ENCODE results near the gene CEP192. TPM values are rescaled to one million over a fixed set of nuclear protein-coding genes. Genes with fewer than 3 reads are reported as not detected.
A peak's percentile ranks its signal among the peaks of the same experiment; 100 is the strongest.

The CEP192 gene
- total and polyA plus RNA-seq, 10 of the 15 experiments (the other 5 are each of a cell fraction or from before 2014, with no cell fraction given) = 15.4 to 58.2 (median 29.6) TPM

- FAIRE-seq = no peak
- DNase-seq (ENCODE audit: low read depth, low spot score) = no peak
- Histone ChIP-seq H4K20me1 (ENCODE audit: control insufficient read depth, insufficient read depth) (no peaks in the 10 kb centered on the region), H3K36me3 (ENCODE audit: control insufficient read depth in 2 of 2, insufficient read depth in 2 of 2, low read length in 1 of 2) (peaks cover 0 to 3% of the 10 kb centered on the region in 2 experiments; a peak in 2 of 4 replicates), H3K9ac (ENCODE audit: control insufficient read depth, insufficient read depth, low read length) (no peak overlapping the region), H3K4me3 (no peak overlapping the region), H3K9me3 (replicated peaks; ENCODE audit: control insufficient read depth, insufficient read depth, low read length) (no peaks in the 10 kb centered on the region; the same call in 2 of the 3 replicates), H3K4me2 (ENCODE audit: control insufficient read depth, insufficient read depth) (peak overlapping the region; percentile 78), H3K79me2 (ENCODE audit: control insufficient read depth, insufficient read depth, low read length) (peaks cover 93% of the 10 kb centered on the region), H3K27ac (ENCODE audit: control insufficient read depth, insufficient read depth) (peak overlapping the region; percentile 49), H2AFZ (ENCODE audit: control insufficient read depth, low read depth, low read length) (no peak overlapping the region), H3K4me1 (ENCODE audit: control insufficient read depth, insufficient read depth, low read length) (peaks cover 27% of the 10 kb centered on the region), H3K27me3 (replicated peaks in 1 of 2; ENCODE audit: control insufficient read depth in 2 of 2, insufficient read depth in 2 of 2, low read length in 1 of 2) (no peaks in the 10 kb centered on the region)
- intact Hi-C loops (cut with micrococcal nuclease; ENCODE audit: unreplicated experiment) = loop anchor here (10.0 kb wide), 2 partner anchors 569 to 739 kb away; no protein-coding TSS in a partner anchor
- no TSS peak for BruUV-seq (replicated peaks)
- 80% methylated on average over 2 of the region's 2 CpGs for WGBS (ENCODE audit: insufficient coverage, insufficient replicate concordance, low lambda C conversion rate, missing lambda C conversion rate)
- POLR2A ChIA-PET = interaction anchor here (0.7 to 1.5 kb wide), 3 partner anchors 10 to 47 kb away, joined by 4 to 11 read pairs (median 5); partner anchors contain the start of gene SEH1L
- in situ Hi-C loops (cut with MboI) = no loop called here
- CTCF ChIA-PET = interaction anchor here (0.9 to 2.4 kb wide), 2 partner anchors 11 to 154 kb away, joined by 4 to 6 read pairs; no protein-coding TSS in a partner anchor
- ATAC-seq = no peak
- SMC1A ChIA-PET (ENCODE audit: uncharacterized antibody, unreplicated experiment) = interaction anchor here (0.6 to 1.3 kb wide), 5 partner anchors 10 to 105 kb away, joined by 3 to 6 read pairs (median 3); no protein-coding TSS in a partner anchor
- RAD21 ChIA-PET (ENCODE audit: unreplicated experiment) = no interaction called here
- TF ChIP-seq WRNIP1 (IDR thresholded peaks at IDR 0.05; ENCODE audit: borderline replicate concordance, low read depth, low read length) = no peak
These were observed 4.3 kb downstream of the CEP192 start for GRCh38 chr18:12995424-12995823.

- intact Hi-C loops (cut with micrococcal nuclease; ENCODE audit: unreplicated experiment) (loop anchor here (10.0 kb wide), 2 partner anchors 569 to 739 kb away; no protein-coding TSS in a partner anchor), in situ Hi-C loops (cut with MboI) (no loop called here)
- BruUV-seq (replicated peaks) = no TSS peak
- Histone ChIP-seq H3K27ac (ENCODE audit: control insufficient read depth, insufficient read depth) (peak overlapping the region; percentile 49), H4K20me1 (ENCODE audit: control insufficient read depth, insufficient read depth) (no peaks in the 10 kb centered on the region), H3K9me3 (replicated peaks; ENCODE audit: control insufficient read depth, insufficient read depth, low read length) (no peaks in the 10 kb centered on the region; the same call in 2 of the 3 replicates), H3K4me2 (ENCODE audit: control insufficient read depth, insufficient read depth) (peak overlapping the region; percentile 78), H3K4me3 (peak overlapping the region; percentile 19; the same call in 1 of the 2 replicates), H3K36me3 (ENCODE audit: control insufficient read depth in 2 of 2, insufficient read depth in 2 of 2, low read length in 1 of 2) (peaks cover 0 to 7% of the 10 kb centered on the region in 2 experiments; a peak in 3 of 4 replicates), H2AFZ (ENCODE audit: control insufficient read depth, low read depth, low read length) (no peak overlapping the region; the same call in 1 of the 2 replicates), H3K4me1 (ENCODE audit: control insufficient read depth, insufficient read depth, low read length) (peaks cover 33% of the 10 kb centered on the region), H3K79me2 (ENCODE audit: control insufficient read depth, insufficient read depth, low read length) (peaks cover 95% of the 10 kb centered on the region), H3K27me3 (replicated peaks in 1 of 2; ENCODE audit: control insufficient read depth in 2 of 2, insufficient read depth in 2 of 2, low read length in 1 of 2) (no peaks in the 10 kb centered on the region), H3K9ac (ENCODE audit: control insufficient read depth, insufficient read depth, low read length) (no peak overlapping the region)
- FAIRE-seq = no peak
- 72% methylated on average over 6 of the region's 6 CpGs for WGBS (ENCODE audit: insufficient coverage, insufficient replicate concordance, low lambda C conversion rate, missing lambda C conversion rate)
- ChIA-PET RAD21 (ENCODE audit: unreplicated experiment) (no interaction called here), POLR2A (interaction anchor here (0.6 to 1.5 kb wide), 3 partner anchors 44 to 293 kb away, joined by 3 to 11 read pairs (median 4); partner anchors contain the start of gene SEH1L), CTCF (interaction anchor here (0.9 to 2.4 kb wide), 4 partner anchors 10 to 164 kb away, joined by 4 to 8 read pairs (median 6); no protein-coding TSS in a partner anchor), SMC1A (ENCODE audit: uncharacterized antibody, unreplicated experiment) (interaction anchor here (0.6 to 1.3 kb wide), 7 partner anchors 11 to 138 kb away, joined by 3 to 6 read pairs (median 3); no protein-coding TSS in a partner anchor)
- ATAC-seq = peak; percentile 34
- DNase-seq (ENCODE audit: low read depth, low spot score) = no peak
- TF ChIP-seq POLR2AphosphoS5 (IDR thresholded peaks at IDR 0.05; ENCODE audit: low read length) = peak; percentile 40; the same call in 1 of the 2 replicates
- no peak for TF ChIP-seq E2F8 (IDR thresholded peaks at IDR 0.05; ENCODE audit: low read depth, partially characterized antibody)
- 0 out of 2 replicates have a peak, but pooled peaks have one; percentile 13 for TF ChIP-seq ATF7 (IDR thresholded peaks at IDR 0.05; ENCODE audit: low read depth)
- peak; percentile 88 for TF ChIP-seq HDGF (IDR thresholded peaks at IDR 0.05)
- peak; percentile 89 to 93 for TF ChIP-seq BHLHE40 (IDR thresholded peaks at IDR 0.05; ENCODE audit: borderline replicate concordance in 1 of 2, low read depth in 2 of 2, low read length in 1 of 2)
- peak; percentile 92; the same call in 2 of the 3 replicates for TF ChIP-seq POU2F2 (IDR thresholded peaks at IDR 0.05; ENCODE audit: borderline replicate concordance, low read depth, low read length)
- TF ChIP-seq, protein P1, sequence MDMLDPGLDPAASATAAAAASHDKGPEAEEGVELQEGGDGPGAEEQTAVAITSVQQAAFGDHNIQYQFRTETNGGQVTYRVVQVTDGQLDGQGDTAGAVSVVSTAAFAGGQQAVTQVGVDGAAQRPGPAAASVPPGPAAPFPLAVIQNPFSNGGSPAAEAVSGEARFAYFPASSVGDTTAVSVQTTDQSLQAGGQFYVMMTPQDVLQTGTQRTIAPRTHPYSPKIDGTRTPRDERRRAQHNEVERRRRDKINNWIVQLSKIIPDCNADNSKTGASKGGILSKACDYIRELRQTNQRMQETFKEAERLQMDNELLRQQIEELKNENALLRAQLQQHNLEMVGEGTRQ (IDR thresholded peaks at IDR 0.05; ENCODE audit: borderline replicate concordance, low read depth, low read length) = peak; percentile 21; the same call in 1 of the 2 replicates
- TF ChIP-seq WRNIP1 (IDR thresholded peaks at IDR 0.05; ENCODE audit: borderline replicate concordance, low read depth, low read length) = no peak
These were observed 4.9 kb downstream of the CEP192 start for GRCh38 chr18:12995952-12996477.
